OCI-LY1 (cell line): ENCODE data around the gene SPPL3.

Experiments used
- H2AFZ ChIP-seq: fragments of 200-600 bp; sonication (generic), shearing (Covaris generic); 2 replicates; pipeline ENCODE4 v1.6.0; 2014; ENCODE audit warnings: antibody characterized with exemption, mild to moderate bottlenecking, low read length
- H3F3A ChIP-seq: fragments of 200-600 bp; sonication (generic), shearing (Covaris generic); 2 replicates; pipeline ENCODE4 v1.6.0; 2014; ENCODE audit warnings: mild to moderate bottlenecking, antibody characterized with exemption, low read length, moderate library complexity; ENCODE audit not compliant: insufficient read depth
- H3K27ac ChIP-seq: fragments of 200-600 bp; sonication (generic); 2 replicates; pipeline ENCODE4 v1.5.1; 2014; ENCODE audit warnings: low read length, mixed run types, mild to moderate bottlenecking, low read depth; ENCODE audit not compliant: poor library complexity, severe bottlenecking
- H3K27me3 ChIP-seq: fragments of 200-600 bp; sonication (generic); 2 replicates; pipeline ENCODE4 v1.6.0; 2014; ENCODE audit warnings: antibody characterized with exemption, mild to moderate bottlenecking, low read length, moderate library complexity; ENCODE audit not compliant: insufficient read depth
- H3K36me3 ChIP-seq: fragments of 200-600 bp; sonication (generic); 2 replicates; pipeline ENCODE4 v1.6.1; 2014; ENCODE audit warnings: mild to moderate bottlenecking, antibody characterized with exemption, low read length, moderate library complexity, mixed read lengths; ENCODE audit not compliant: insufficient read depth
- H3K4me1 ChIP-seq: fragments of 200-600 bp; sonication (generic); 2 replicates; pipeline ENCODE4 v1.5.1; 2014; ENCODE audit warnings: mild to moderate bottlenecking, low read length, moderate library complexity; ENCODE audit not compliant: insufficient read depth, severe bottlenecking
- H3K4me2 ChIP-seq: fragments of 200-600 bp; sonication (generic), shearing (Covaris generic); 2 replicates; pipeline ENCODE4 v1.6.1; 2014; ENCODE audit warnings: low read length
- H3K4me3 ChIP-seq: fragments of 200-600 bp; sonication (generic); 2 replicates; pipeline ENCODE4 v1.5.1; 2014; ENCODE audit warnings: low read length, low read depth, mild to moderate bottlenecking, mixed read lengths; ENCODE audit not compliant: poor library complexity, severe bottlenecking
- H3K79me2 ChIP-seq: fragments of 200-600 bp; shearing (Covaris generic); 2 replicates; pipeline ENCODE4 v1.6.1; 2016; ENCODE audit warnings: mixed run types, low read length, mixed read lengths; ENCODE audit not compliant: insufficient read depth
- H3K9ac ChIP-seq: fragments of 200-600 bp; sonication (generic), shearing (Covaris generic); 2 replicates; pipeline ENCODE4 v1.6.1; 2014; ENCODE audit warnings: mild to moderate bottlenecking, low read length, mixed read lengths
- H3K9me2 ChIP-seq: fragments of 200-600 bp; sonication (generic), shearing (Covaris generic); 2 replicates; pipeline ENCODE4 v1.6.1; 2014; ENCODE audit warnings: low read depth, mild to moderate bottlenecking, low read length, mixed read lengths
- H3K9me3 ChIP-seq: fragments of 200-600 bp; shearing (Covaris generic); 2 replicates; pipeline ENCODE4 v1.6.1; 2014; ENCODE audit warnings: low read length, mixed read lengths
- H4K20me1 ChIP-seq: fragments of 200-600 bp; sonication (generic), shearing (Covaris generic); 2 replicates; pipeline ENCODE4 v1.6.0; 2016; ENCODE audit warnings: mild to moderate bottlenecking, low read length; ENCODE audit not compliant: insufficient read depth
- CTCF ChIP-seq: fragments of 200-600 bp; sonication (generic), shearing (Covaris generic); IDR thresholded peaks from 2 replicates; pipeline ENCODE4 v1.5.1; 2017; ENCODE audit warnings: mild to moderate bottlenecking, antibody characterized with exemption, low read length, moderate library complexity, mixed read lengths
- EZH2 ChIP-seq: fragments of 200-600 bp; sonication (generic), shearing (Covaris generic); IDR thresholded peaks from 2 replicates; pipeline ENCODE4 v1.8.0; 2017; ENCODE audit warnings: borderline replicate concordance, mixed run types, mild to moderate bottlenecking, antibody characterized with exemption, low read length, moderate library complexity, mixed read lengths

SPPL3 gene

DNA sequence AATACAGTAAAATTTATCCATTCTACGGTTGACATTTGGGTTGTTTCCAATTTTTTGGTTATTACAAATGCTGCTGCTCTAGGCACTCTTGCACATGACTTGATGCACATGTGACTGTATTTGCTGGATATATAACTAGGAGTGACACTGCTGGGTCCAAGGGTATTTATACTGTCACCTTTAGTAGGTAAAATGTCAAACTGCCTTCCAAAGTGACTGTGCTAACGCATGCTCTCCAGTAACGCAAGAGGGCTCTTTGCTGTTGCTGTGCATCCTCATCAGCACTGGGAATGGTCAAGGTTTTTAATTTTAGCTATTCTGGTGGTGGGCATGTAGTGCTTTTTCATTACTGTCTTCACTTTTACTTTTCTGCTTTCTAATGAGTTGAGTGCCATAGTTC lies 116.3 kb downstream of the SPPL3 start:
- Histone ChIP-seq H3K27me3 (no peaks in the 10 kb centered on the region), H3K4me3 (no peak overlapping the region), H3K27ac (no peak overlapping the region), H3K79me2 (no peaks in the 10 kb centered on the region; the same call in 1 of the 2 replicates), H4K20me1 (no peaks in the 10 kb centered on the region), H3K4me2 (no peak overlapping the region), H3K4me1 (peaks cover 14% of the 10 kb centered on the region), H2AFZ (no peak overlapping the region), H3K36me3 (peaks cover 33% of the 10 kb centered on the region), H3F3A (no peaks in the 10 kb centered on the region; the same call in 1 of the 2 replicates), H3K9me2 (no peaks in the 10 kb centered on the region), H3K9ac (no peak overlapping the region), H3K9me3 (no peaks in the 10 kb centered on the region)
- TF ChIP-seq EZH2 (no peak), CTCF (no peak)

GRCh38 chr12:120784804-120785203 lies 119.4 kb downstream of the SPPL3 start:
- no peaks in the 10 kb centered on the region for H4K20me1 ChIP-seq
- H3K79me2 ChIP-seq = no peaks in the 10 kb centered on the region
- no peaks in the 10 kb centered on the region for H3K4me1 ChIP-seq
- H3K36me3 ChIP-seq = peaks cover 46% of the 10 kb centered on the region
- H3K4me3 ChIP-seq = no peak overlapping the region
- no peaks in the 10 kb centered on the region for H3K9me3 ChIP-seq
- TF ChIP-seq CTCF = no peak
- TF ChIP-seq EZH2 = no peak
- H3K9me2 ChIP-seq = no peaks in the 10 kb centered on the region
- no peaks in the 10 kb centered on the region for H3F3A ChIP-seq
- no peak overlapping the region for H2AFZ ChIP-seq
- H3K27ac ChIP-seq = no peak overlapping the region
- no peak overlapping the region for H3K4me2 ChIP-seq
- no peaks in the 10 kb centered on the region for H3K27me3 ChIP-seq
- no peak overlapping the region for H3K9ac ChIP-seq

DNA sequence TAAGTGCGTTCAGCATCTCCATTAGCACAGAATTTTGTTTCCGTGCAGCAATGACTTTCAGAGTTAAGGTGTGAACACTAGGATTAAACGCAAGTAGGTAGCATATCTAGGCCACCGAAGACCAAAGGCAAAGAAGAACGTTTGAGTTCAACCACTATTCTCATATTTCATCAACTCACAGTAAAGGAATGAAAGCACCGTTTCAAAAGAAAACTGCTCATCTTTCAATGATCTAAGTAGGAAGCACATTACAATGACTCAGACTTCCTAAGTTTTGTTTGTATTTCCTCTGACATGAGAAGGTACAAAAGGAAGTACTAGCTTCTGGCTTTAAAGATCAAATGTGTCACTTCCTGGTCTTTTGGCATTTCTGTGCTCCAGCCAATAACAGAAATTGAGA lies 121.0 kb downstream of the SPPL3 start:
- Histone ChIP-seq H2AFZ (no peak overlapping the region), H3K27me3 (no peaks in the 10 kb centered on the region), H3K27ac (no peak overlapping the region), H3K9me2 (no peaks in the 10 kb centered on the region), H4K20me1 (no peaks in the 10 kb centered on the region), H3K9me3 (no peaks in the 10 kb centered on the region), H3K4me1 (no peaks in the 10 kb centered on the region), H3K36me3 (peaks cover 44% of the 10 kb centered on the region), H3K79me2 (no peaks in the 10 kb centered on the region), H3F3A (no peaks in the 10 kb centered on the region), H3K4me2 (no peak overlapping the region), H3K9ac (no peak overlapping the region), H3K4me3 (no peak overlapping the region)
- TF ChIP-seq CTCF (no peak), EZH2 (no peak)
